ENCODE results near the gene SLC9A3.

DNA sequence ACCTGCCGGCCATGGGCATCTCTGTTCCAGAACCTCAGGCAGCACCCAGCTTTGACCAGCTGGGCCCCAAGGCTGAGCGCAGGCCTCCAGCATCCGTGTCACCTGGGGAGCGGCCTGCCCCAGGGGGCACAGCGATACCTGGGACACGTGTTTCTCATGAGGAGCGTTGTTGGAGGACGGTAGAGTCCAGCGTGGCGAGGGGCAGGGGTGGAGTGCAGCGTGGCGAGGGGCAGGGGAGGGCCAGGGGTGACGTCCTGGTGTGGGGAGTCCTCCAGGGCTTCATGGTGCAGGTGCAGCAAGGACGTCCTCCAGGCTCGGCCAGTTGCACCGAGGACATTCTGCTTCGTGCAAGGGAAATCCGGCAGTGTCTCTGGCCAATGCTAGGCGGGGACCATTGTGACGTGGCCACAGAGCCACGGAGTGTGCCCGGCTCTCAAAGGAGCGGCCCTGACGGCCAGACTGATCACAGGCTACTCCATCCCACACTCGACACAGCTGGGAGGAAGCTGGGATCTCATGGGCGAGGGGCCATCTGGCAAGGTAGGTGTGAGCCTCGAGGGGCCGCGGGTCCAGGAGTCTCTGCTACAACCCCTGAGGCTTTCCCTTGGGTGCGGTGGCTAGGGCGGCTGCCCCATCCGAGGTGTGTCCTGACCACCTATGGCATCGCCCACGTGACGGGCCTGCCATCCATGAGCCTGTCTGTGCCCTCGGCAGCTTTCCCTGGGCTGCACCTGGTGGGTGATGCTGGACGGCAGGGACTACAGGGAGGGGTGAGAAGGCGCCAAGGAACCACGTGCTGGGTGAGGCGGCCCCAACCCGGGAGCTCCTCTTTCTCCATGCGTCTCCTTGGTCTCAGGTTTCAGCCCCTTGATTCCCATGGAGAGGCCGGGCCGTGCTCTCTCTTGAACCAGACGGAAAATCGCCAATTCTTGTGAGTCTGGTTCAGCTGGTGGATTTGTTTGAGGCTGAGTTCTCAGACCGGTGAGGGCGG lies 33.8 kb downstream of the SLC9A3 start:
- TF ChIP-seq POLR2A (IDR thresholded peaks at IDR 0.05), result no peak
- no peak for TF ChIP-seq POLR2AphosphoS5 (IDR thresholded peaks at IDR 0.05)
